Neural progenitor cell (in vitro differentiated cells): ENCODE results near the gene LAMTOR5.

Experiments
- EZH2 ChIP-seq: fragments of 200-600 bp; sonication (generic); IDR thresholded peaks from 2 replicates; pipeline ENCODE4 v1.6.1; 2017; ENCODE audit warnings: antibody characterized with exemption, mild to moderate bottlenecking, moderate library complexity
- EZH2phosphoT487 ChIP-seq: fragments of 200-600 bp; sonication (generic); IDR thresholded peaks from 2 replicates; pipeline ENCODE4 v1.6.1; 2017; ENCODE audit warnings: antibody characterized with exemption
- TF ChIP-seq, protein P1 (sequence below): fragments of 200-600 bp; sonication (generic); IDR thresholded peaks from 2 replicates; pipeline ENCODE4 v1.5.1; 2017; ENCODE audit warnings: antibody characterized with exemption, mild to moderate bottlenecking

- TF ChIP-seq, protein P1, sequence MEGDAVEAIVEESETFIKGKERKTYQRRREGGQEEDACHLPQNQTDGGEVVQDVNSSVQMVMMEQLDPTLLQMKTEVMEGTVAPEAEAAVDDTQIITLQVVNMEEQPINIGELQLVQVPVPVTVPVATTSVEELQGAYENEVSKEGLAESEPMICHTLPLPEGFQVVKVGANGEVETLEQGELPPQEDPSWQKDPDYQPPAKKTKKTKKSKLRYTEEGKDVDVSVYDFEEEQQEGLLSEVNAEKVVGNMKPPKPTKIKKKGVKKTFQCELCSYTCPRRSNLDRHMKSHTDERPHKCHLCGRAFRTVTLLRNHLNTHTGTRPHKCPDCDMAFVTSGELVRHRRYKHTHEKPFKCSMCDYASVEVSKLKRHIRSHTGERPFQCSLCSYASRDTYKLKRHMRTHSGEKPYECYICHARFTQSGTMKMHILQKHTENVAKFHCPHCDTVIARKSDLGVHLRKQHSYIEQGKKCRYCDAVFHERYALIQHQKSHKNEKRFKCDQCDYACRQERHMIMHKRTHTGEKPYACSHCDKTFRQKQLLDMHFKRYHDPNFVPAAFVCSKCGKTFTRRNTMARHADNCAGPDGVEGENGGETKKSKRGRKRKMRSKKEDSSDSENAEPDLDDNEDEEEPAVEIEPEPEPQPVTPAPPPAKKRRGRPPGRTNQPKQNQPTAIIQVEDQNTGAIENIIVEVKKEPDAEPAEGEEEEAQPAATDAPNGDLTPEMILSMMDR: no peak
- no peak for TF ChIP-seq EZH2phosphoT487
- no peak for TF ChIP-seq EZH2
These were observed 19.4 kb upstream of the LAMTOR5 start for GRCh38 chr1:110426854-110427253.
